GM18507 (cell line): Measurements from ENCODE around the gene GORASP2.

ENCODE experiments used
- DNase-seq: peaks from one replicate; pipeline ENCODE4 v3.0.0; 2011; ENCODE audit warnings: low read depth; ENCODE audit not compliant: insufficient read length; ENCODE audit errors: extremely low spot score
- FAIRE-seq: peaks from 2 replicates; lab custom pipeline; 2011; peaks lifted over from hg19 to GRCh38; lab: Jason Lieb, UNC

Gene GORASP2

DNA sequence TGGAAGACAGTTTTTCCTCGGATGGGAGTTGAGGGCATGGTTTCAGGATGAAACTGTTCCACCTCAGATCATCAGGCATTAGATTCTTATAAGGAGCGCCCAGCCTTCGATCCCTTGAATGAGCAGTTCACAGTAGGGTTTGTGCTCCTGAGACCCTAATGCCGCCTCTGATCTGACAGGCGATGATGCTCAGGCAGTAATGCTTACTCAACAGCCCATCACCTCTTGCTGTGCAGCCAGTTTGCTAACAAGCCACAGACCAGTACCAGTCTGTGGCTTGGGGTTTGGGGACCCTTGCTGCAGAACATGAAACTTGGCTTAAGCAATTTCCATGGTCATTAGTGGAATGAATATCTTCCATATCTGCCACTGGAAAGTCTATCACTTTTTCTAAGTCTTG, 56.4 kb downstream of the GORASP2 start:
- DNase-seq, result no peak
- FAIRE-seq, result no peak

DNA sequence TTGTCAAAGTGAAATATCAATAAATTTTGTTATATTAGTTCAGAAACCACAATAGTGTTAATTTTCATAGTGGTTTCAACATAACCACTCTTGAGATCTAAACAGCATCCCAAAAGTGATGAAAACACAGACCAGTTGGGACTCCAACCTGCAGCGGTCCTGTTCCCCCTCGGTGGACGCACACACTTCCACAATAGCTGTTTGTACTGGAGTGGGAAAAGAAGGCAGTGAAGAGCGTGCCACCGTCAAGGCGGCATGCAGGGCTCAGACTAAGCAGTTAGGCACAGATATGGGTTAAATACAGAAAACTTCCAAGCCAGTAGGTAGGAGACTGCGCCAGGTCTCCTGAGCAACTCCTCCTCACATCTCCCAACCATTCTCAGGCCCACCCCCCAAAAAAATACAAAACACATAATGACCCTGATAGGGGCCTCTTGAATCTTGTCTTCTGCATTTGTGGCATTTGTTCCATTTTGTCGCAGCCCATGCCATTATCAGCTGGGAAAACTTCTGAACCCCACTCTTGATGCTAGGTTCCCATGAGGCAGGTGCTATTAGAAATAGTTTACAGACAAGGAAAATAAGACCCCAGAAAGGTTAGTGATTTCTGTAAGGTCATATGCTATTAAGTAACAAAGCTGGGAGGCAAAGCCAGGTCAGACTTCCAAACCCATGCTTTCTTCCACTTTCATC, 57.7 kb downstream of the GORASP2 start:
- no peak for DNase-seq
- no peak for FAIRE-seq

GRCh38 chr2:170991398-170992182, 62.5 kb downstream of the GORASP2 start:
- FAIRE-seq, result peak; percentile 52
- DNase-seq, result no peak

- no peak for FAIRE-seq
Observed at GRCh38 chr2:170996316-170996715, 67.3 kb downstream of the GORASP2 start.

DNA sequence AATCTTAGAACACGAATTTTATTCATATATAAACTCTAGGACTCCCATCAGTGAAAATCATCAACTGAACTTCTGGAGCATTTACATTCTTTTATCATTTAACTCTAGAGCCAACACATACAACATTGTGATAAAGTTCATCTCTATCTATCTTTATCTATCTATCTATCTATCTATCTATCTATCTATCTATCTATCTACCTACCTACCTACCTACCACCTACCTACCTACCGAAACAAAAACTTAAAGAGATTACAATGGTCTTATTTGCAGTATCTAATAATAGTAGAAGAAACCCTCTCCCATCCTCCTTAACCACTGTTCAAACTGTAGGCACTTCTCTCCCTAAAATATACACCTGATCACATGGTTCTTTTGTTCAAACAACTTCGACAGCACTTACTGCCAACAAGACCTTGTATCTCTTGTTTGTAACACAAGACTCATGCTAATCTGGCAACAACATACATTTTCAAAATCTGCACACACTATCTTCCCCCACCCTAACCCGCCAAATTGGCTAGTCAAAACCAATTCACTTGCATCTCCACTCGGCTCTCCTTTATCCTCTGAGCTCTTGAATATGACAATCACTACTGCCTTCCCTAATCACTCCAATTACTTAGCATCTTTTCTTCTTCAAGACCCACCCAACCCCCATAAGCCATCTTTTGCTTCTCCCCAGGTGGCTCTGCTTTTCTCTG, 69.0 kb downstream of the GORASP2 start:
- DNase-seq, result no peak
- FAIRE-seq, result no peak

More at GRCh38 chr2:170996316-170996715, 67.3 kb downstream of the GORASP2 start:
- DNase-seq, result no peak

- DNase-seq (no peak), FAIRE-seq (no peak)
Observed at GRCh38 chr2:170999654-171000053, 70.6 kb downstream of the GORASP2 start.

DNA sequence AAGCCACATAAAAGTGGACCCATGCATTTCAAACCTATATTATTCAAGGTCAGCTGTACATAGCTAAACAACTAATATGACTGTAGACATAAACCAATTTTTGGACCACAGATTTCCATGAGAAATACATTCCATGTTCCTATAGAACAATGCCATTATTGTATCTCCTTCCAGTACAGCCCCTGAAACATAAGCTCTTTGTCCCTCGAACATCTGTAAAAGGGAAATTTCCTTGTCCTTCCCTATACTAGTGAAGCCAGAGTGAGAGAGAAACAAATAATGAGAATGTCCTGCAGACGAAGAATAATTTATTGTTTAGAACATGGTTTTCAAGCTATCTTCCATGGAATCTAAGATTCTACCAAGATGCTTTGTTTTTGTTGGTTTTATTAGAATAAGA, 75.3 kb downstream of the GORASP2 start:
- no peak for FAIRE-seq
- DNase-seq, result no peak

DNA sequence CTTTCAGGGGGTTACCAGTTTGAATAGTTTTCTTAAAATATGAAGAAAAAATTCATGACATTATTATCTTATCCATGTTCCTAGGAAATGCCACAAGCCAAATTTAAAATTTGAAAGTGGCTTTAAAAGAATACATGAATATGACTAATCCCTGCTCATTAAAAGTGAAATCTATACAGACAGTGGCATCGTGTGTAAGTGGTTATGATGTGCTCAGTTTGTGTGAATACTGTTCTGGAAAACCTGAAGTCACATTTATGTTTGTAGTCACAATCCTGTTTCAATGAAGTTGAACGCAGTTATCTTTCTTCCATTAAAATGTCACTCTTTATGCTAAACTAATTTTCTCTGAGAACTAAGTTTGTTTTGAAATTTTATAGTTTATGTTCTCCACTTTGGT, 75.8 kb downstream of the GORASP2 start:
- no peak for FAIRE-seq

DNA sequence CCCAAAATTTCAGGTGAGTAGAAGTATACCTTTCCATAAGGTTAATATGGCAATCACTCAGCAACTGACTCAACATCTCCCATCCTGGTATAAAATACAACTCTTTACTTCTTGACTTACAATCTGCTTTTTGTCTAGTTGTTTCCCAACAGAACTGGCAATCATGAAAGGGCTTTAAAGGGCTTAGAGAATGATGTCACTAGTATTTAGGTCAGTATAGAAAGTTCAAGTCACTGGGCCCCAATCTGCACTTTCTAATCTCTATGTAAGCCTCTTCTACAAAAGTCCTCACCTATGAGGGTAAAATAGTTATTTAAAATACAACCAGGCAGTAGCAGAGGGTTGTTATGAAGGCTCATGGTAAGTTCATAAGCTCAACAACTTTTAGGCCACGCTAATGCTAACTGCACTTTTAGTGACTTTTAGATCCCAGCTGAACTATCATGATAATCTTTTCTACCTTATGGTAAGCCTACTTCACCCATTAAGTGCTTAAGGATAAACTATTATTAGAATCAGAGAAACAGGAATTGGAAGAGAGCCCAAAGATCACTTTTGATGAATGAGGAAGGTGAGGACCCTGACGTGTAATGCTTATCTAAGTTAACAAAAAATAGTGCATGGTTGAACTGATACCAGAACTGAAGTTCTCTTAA, 79.6 kb downstream of the GORASP2 start:
- no peak for FAIRE-seq
- no peak for DNase-seq

More for the DNA sequence above, 75.8 kb downstream of the GORASP2 start:
- no peak for DNase-seq

- DNase-seq (no peak), FAIRE-seq (no peak)
Observed at GRCh38 chr2:171009386-171009785, 80.3 kb downstream of the GORASP2 start.

GRCh38 chr2:171013851-171014250, 84.8 kb downstream of the GORASP2 start:
- no peak for FAIRE-seq
- DNase-seq, result no peak

DNA sequence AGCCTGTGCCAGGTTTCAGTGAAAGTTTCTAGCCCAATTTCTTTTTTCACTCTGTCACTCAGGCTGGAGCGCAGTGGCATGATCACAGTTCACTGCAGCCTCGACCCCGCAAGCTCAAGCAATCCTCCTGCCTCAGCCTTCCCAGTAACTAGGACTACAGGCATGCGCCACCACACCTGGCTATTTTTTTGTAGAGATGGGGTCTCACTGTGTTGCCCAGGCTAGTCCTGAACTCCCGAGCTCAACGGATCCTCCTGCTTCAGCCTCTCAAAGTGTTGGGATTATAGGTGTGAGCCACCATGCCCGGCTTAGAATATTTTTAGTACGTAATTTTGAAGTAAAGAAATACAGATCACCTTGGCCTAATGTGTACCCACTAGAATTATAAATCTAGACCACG, 87.1 kb downstream of the GORASP2 start:
- FAIRE-seq, result no peak

More for the DNA sequence above, 87.1 kb downstream of the GORASP2 start:
- DNase-seq, result no peak
